Activated CD4-positive, alpha-beta T cell treated with anti-CD3 and anti-CD28 coated beads, Interleukin-2, amount 10 ng/mL, durations not matched to agents 24 days and 14 days (primary cell): ENCODE measurements around the gene MRPL18. TPM values are rescaled to one million over a fixed set of nuclear protein-coding genes. Genes with fewer than 3 reads are reported as not detected.
"Not testable (repeated sequence)": the region's sequence is repeated elsewhere in the genome, so short reads cannot be mapped to it uniquely, and the experiment has no call there.

Experiments
- DNase-seq: peaks from one replicate; pipeline ENCODE4 v3.0.0; 2022
- H3K27ac Mint-ChIP-seq: one replicate; pipeline ENCODE4 v1.8.0; 2022; ENCODE audit warnings: mild to moderate bottlenecking, mixed read lengths
- H3K27me3 Mint-ChIP-seq: one replicate; pipeline ENCODE4 v1.8.0; 2022; ENCODE audit warnings: mixed read lengths
- H3K36me3 Mint-ChIP-seq: one replicate; pipeline ENCODE4 v1.8.0; 2022; ENCODE audit warnings: low read depth, mild to moderate bottlenecking, mixed read lengths
- H3K4me1 Mint-ChIP-seq: one replicate; pipeline ENCODE4 v1.8.0; 2021; ENCODE audit warnings: mixed read lengths
- H3K4me3 Mint-ChIP-seq: one replicate; pipeline ENCODE4 v1.8.0; 2022; ENCODE audit warnings: mild to moderate bottlenecking, moderate library complexity, mixed read lengths
- H3K9me3 Mint-ChIP-seq: one replicate; pipeline ENCODE4 v1.8.0; 2021; ENCODE audit warnings: mixed read lengths
- intact Hi-C: fragments of 100-400 bp; cut with micrococcal nuclease; formaldehyde crosslinking; loops from one replicate; pipeline ENCODE4 v1.15.1; 2023
- total RNA-seq: library from RNA; stranded (reverse); gene quantifications from 2 replicates; pipeline ENCODE4 v1.2.3, GENCODE V29; 2022

Gene MRPL18
- total RNA-seq, 1 donor from 2014 or later, result 112 TPM

GRCh38 chr6:159789377-159790148, 704 bp upstream of the MRPL18 start, which contains the start of gene TCP1:
TSS of gene TCP1 (minus strand) at chr6:159789602. CDS start at chr6:159789468, 134 bp downstream.
- intact Hi-C loops, result loop anchor here (1.0 to 10.0 kb wide), 8 partner anchors 27 to 315 kb away; partner anchors contain the start of genes ACAT2, IGF2R and WTAP

GRCh38 chr6:159790956-159791598, 810 bp downstream of the MRPL18 start:
- H3K4me1 Mint-ChIP-seq, result peaks cover 36% of the 10 kb centered on the region
- H3K4me3 Mint-ChIP-seq, result peak overlapping the region; percentile 97
- DNase-seq, result no peak
- H3K27ac Mint-ChIP-seq, result peak overlapping the region; percentile 98
- peaks cover 65% of the 10 kb centered on the region for H3K36me3 Mint-ChIP-seq
- H3K9me3 Mint-ChIP-seq, result no peaks in the 10 kb centered on the region
- intact Hi-C loops, result loop anchor here (2.0 kb wide), 3 partner anchors 142 to 178 kb away; partner anchors contain the start of gene IGF2R
- peaks cover 3% of the 10 kb centered on the region for H3K27me3 Mint-ChIP-seq

More at GRCh38 chr6:159789377-159790148, 704 bp upstream of the MRPL18 start, which contains the start of gene TCP1:
- H3K27ac Mint-ChIP-seq, result peak within 1 kb of the TSS; percentile 98
- H3K36me3 Mint-ChIP-seq, result peaks cover 72% of the 10 kb centered on the region
- H3K27me3 Mint-ChIP-seq, result peaks cover 3% of the 10 kb centered on the region
- H3K9me3 Mint-ChIP-seq, result no peaks in the 10 kb centered on the region
- peak within 1 kb of the TSS; percentile 97 for H3K4me3 Mint-ChIP-seq
- peaks cover 46% of the 10 kb centered on the region for H3K4me1 Mint-ChIP-seq
- peak; percentile 100 for DNase-seq

GRCh38 chr6:159794976-159795375, 4.7 kb downstream of the MRPL18 start:
- H3K27ac Mint-ChIP-seq, H3K27me3 Mint-ChIP-seq, H3K4me3 Mint-ChIP-seq, DNase-seq, H3K9me3 Mint-ChIP-seq, intact Hi-C loops: not testable (repeated sequence)
- peaks cover 20% of the 10 kb centered on the region for H3K4me1 Mint-ChIP-seq
- peaks cover 64% of the 10 kb centered on the region for H3K36me3 Mint-ChIP-seq

- intact Hi-C loops, result no loop called here
- peaks cover 51% of the 10 kb centered on the region for H3K36me3 Mint-ChIP-seq
- no peaks in the 10 kb centered on the region for H3K27me3 Mint-ChIP-seq
- no peaks in the 10 kb centered on the region for H3K9me3 Mint-ChIP-seq
- no peak overlapping the region for H3K4me3 Mint-ChIP-seq
- no peak overlapping the region for H3K27ac Mint-ChIP-seq
- H3K4me1 Mint-ChIP-seq, result peaks cover 9% of the 10 kb centered on the region
- no peak for DNase-seq
Observed at GRCh38 chr6:159797554-159797953, 7.3 kb downstream of the MRPL18 start.

GRCh38 chr6:159800141-159800865, 10.0 kb downstream of the MRPL18 start, which contains the start of gene PNLDC1:
TSS of gene PNLDC1 (plus strand) at chr6:159800276. CDS start at chr6:159800308, 32 bp downstream.
- Mint-ChIP-seq H3K4me3 (no peak within 1 kb of the TSS), H3K27me3 (no peaks in the 10 kb centered on the region), H3K4me1 (peaks cover 5% of the 10 kb centered on the region), H3K36me3 (peaks cover 33% of the 10 kb centered on the region), H3K9me3 (no peaks in the 10 kb centered on the region), H3K27ac (no peak within 1 kb of the TSS)
- no peak for DNase-seq
- intact Hi-C loops, result no loop called here

- intact Hi-C loops, result no loop called here
- DNase-seq, result no peak
- Mint-ChIP-seq H3K36me3 (peaks cover 27% of the 10 kb centered on the region), H3K4me1 (peaks cover 5% of the 10 kb centered on the region), H3K27me3 (no peaks in the 10 kb centered on the region), H3K27ac (no peak overlapping the region), H3K9me3 (no peaks in the 10 kb centered on the region), H3K4me3 (no peak overlapping the region)
Observed at GRCh38 chr6:159801935-159802334, 11.7 kb downstream of the MRPL18 start.

- peaks cover under 1% of the 10 kb centered on the region for H3K4me1 Mint-ChIP-seq
- no peak overlapping the region for H3K4me3 Mint-ChIP-seq
- no peak for DNase-seq
- no peaks in the 10 kb centered on the region for H3K27me3 Mint-ChIP-seq
- H3K27ac Mint-ChIP-seq, result no peak overlapping the region
- peaks cover 5% of the 10 kb centered on the region for H3K36me3 Mint-ChIP-seq
- intact Hi-C loops, result no loop called here
- no peaks in the 10 kb centered on the region for H3K9me3 Mint-ChIP-seq
Observed at GRCh38 chr6:159804504-159804903, 14.2 kb downstream of the MRPL18 start.

- no peaks in the 10 kb centered on the region for H3K27me3 Mint-ChIP-seq
- no peak for DNase-seq
- intact Hi-C loops, result no loop called here
- no peak overlapping the region for H3K4me3 Mint-ChIP-seq
- H3K36me3 Mint-ChIP-seq, result peaks cover 4% of the 10 kb centered on the region
- H3K4me1 Mint-ChIP-seq, result peaks cover 2% of the 10 kb centered on the region
- no peaks in the 10 kb centered on the region for H3K9me3 Mint-ChIP-seq
- H3K27ac Mint-ChIP-seq, result no peak overlapping the region
Observed at GRCh38 chr6:159805440-159806020, 15.3 kb downstream of the MRPL18 start.

GRCh38 chr6:159806021-159806458, 15.8 kb downstream of the MRPL18 start:
- Mint-ChIP-seq H3K4me1 (peaks cover 2% of the 10 kb centered on the region), H3K27me3 (no peaks in the 10 kb centered on the region), H3K9me3 (no peaks in the 10 kb centered on the region), H3K4me3 (no peak overlapping the region), H3K36me3 (peaks cover 2% of the 10 kb centered on the region), H3K27ac (no peak overlapping the region)
- intact Hi-C loops, result no loop called here
- DNase-seq, result no peak

GRCh38 chr6:159807150-159807858, 17.0 kb downstream of the MRPL18 start:
- Mint-ChIP-seq H3K9me3 (no peaks in the 10 kb centered on the region), H3K27me3 (no peaks in the 10 kb centered on the region), H3K36me3 (peaks cover 2% of the 10 kb centered on the region), H3K4me3 (no peak overlapping the region), H3K4me1 (peaks cover 6% of the 10 kb centered on the region), H3K27ac (no peak overlapping the region)
- intact Hi-C loops, result no loop called here
- no peak for DNase-seq

- Mint-ChIP-seq H3K4me3 (no peak overlapping the region), H3K9me3 (no peaks in the 10 kb centered on the region), H3K4me1 (peaks cover 6% of the 10 kb centered on the region), H3K27me3 (no peaks in the 10 kb centered on the region), H3K27ac (no peak overlapping the region), H3K36me3 (peaks cover 2% of the 10 kb centered on the region)
- DNase-seq, result no peak
- intact Hi-C loops, result no loop called here
Observed at GRCh38 chr6:159808647-159809046, 18.4 kb downstream of the MRPL18 start.

GRCh38 chr6:159809149-159809548, 18.9 kb downstream of the MRPL18 start:
- DNase-seq, result no peak
- Mint-ChIP-seq H3K4me3 (no peak overlapping the region), H3K9me3 (no peaks in the 10 kb centered on the region), H3K27me3 (no peaks in the 10 kb centered on the region), H3K27ac (no peak overlapping the region), H3K4me1 (peaks cover 6% of the 10 kb centered on the region), H3K36me3 (peaks cover 2% of the 10 kb centered on the region)
- intact Hi-C loops, result no loop called here

GRCh38 chr6:159813781-159814180, 23.5 kb downstream of the MRPL18 start:
- Mint-ChIP-seq H3K4me3 (no peak overlapping the region), H3K36me3 (peaks cover 2% of the 10 kb centered on the region), H3K4me1 (peaks cover 7% of the 10 kb centered on the region), H3K27ac (no peak overlapping the region), H3K27me3 (no peaks in the 10 kb centered on the region), H3K9me3 (no peaks in the 10 kb centered on the region)
- no peak for DNase-seq
- intact Hi-C loops, result no loop called here
